GM12892 (cell line): Measurements from ENCODE around the gene SLC10A6.

Experiments
- DNase-seq: peaks from one replicate; pipeline ENCODE4 v3.0.0; 2011; ENCODE audit not compliant: insufficient read length
- FAIRE-seq: peaks from 2 replicates; lab custom pipeline; 2011; peaks lifted over from hg19 to GRCh38; lab: Jason Lieb, UNC
- POLR2A ChIP-seq: IDR thresholded peaks from 2 replicates; pipeline ENCODE4 v1.6.1; 2011; ENCODE audit warnings: low read depth, low read length, control low read depth
- POLR2AphosphoS5 ChIP-seq: IDR thresholded peaks from 2 replicates; pipeline ENCODE4 v1.6.1; 2011; ENCODE audit warnings: low read depth, low read length, control low read depth
- TAF1 ChIP-seq: IDR thresholded peaks from 2 replicates; pipeline ENCODE4 v1.6.1; 2011; ENCODE audit warnings: low read depth, mild to moderate bottlenecking, control low read depth, low read length, borderline replicate concordance

SLC10A6 gene

GRCh38 chr4:86818841-86819240, 30.3 kb downstream of the SLC10A6 start:
- FAIRE-seq (no peak), DNase-seq (no peak)
- TF ChIP-seq TAF1 (no peak), POLR2A (no peak), POLR2AphosphoS5 (no peak)

- no peak for FAIRE-seq
Measured at GRCh38 chr4:86818211-86818610, 31.0 kb downstream of the SLC10A6 start.

DNA sequence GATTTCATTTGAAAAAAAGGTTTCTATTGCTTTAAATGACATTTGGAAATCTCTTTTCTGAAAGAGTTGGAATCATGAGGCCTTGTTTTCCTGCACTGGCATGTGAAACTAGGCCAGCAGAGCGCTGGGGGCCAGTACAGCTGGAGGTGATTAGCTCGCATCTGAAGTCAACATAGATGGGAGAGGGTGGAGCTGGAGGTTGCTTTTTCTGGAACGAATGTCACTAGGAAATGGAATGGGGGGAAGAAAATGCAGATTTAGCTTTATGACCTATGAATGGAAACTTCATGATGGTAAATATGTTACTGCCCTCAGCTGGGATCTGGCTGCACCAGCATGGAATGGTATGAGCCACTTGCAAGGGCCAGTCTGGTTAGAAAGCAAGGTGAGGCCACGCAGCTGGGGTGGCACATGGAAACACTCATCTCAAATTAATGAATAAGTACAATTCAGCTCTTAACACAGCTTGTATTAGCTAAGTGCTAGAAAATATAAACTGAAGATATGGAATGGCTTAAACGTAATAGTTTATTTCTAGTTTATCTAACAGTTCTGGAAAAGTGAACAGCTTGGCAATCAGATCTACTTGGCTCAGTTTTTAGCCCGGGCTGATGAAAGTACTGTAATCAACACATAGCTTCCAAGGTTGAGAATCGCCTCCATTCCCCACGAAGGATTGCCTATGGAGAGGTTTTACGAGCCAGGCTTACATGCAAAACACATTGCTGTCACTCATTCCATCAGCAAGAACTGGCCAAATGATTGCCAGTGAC, 32.5 kb downstream of the SLC10A6 start:
- no peak for FAIRE-seq
- no peak for TF ChIP-seq TAF1
- TF ChIP-seq POLR2AphosphoS5: no peak
- TF ChIP-seq POLR2A: no peak
- no peak for DNase-seq

More at GRCh38 chr4:86818211-86818610, 31.0 kb downstream of the SLC10A6 start:
- TF ChIP-seq POLR2A (no peak), TAF1 (no peak), POLR2AphosphoS5 (no peak)
- DNase-seq: no peak

GRCh38 chr4:86815653-86816052, 33.5 kb downstream of the SLC10A6 start:
- DNase-seq (no peak), FAIRE-seq (no peak)
- no peak for TF ChIP-seq TAF1
- no peak for TF ChIP-seq POLR2A
- no peak for TF ChIP-seq POLR2AphosphoS5

GRCh38 chr4:86810847-86811246, 38.3 kb downstream of the SLC10A6 start:
- DNase-seq (no peak), FAIRE-seq (no peak)
- no peak for TF ChIP-seq POLR2AphosphoS5
- TF ChIP-seq POLR2A: no peak
- TF ChIP-seq TAF1: no peak

DNA sequence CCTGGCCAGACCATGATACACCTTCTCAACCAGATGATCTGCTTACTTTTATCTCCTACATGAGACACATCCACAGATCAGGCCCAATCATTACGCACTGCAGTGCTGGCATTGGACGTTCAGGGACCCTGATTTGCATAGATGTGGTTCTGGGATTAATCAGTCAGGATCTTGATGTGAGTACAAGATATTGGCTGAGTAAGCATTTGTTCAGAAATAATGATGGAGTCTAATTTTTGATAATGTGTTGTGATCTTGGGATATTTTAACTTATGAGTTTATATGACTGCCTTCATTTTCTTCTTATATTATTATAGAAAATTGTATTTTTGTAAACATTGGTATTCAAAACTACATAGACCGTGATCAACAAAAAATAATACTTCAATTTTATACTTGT, 39.4 kb downstream of the SLC10A6 start:
- FAIRE-seq: no peak

GRCh38 chr4:86791126-86791525, 58.1 kb downstream of the SLC10A6 start:
- DNase-seq (no peak), FAIRE-seq (no peak)

More for the DNA sequence above, 39.4 kb downstream of the SLC10A6 start:
- DNase-seq: no peak
- TF ChIP-seq POLR2AphosphoS5: no peak
- TF ChIP-seq TAF1: no peak
- no peak for TF ChIP-seq POLR2A

DNA sequence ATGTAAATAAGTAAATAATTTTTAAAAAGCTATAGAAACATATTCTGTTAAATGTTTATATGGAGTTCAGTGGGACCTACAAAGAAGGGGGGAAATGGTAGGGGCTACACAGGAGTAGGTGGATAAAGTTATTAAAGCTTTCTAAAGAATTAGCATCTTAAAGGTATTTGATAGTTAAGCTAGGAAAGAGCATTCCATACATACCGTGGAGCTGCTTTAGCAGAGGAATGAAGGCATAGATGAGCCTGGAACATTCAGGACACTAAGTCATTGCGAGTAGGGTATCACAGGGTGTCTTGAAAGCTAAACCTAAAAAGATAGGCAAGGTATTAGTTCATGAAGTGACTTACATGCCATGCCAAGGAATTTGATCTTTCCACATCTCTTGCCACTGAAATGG, 60.4 kb downstream of the SLC10A6 start:
- no peak for DNase-seq
- no peak for TF ChIP-seq POLR2A
- TF ChIP-seq TAF1: no peak
- TF ChIP-seq POLR2AphosphoS5: no peak
- no peak for FAIRE-seq

More at GRCh38 chr4:86791126-86791525, 58.1 kb downstream of the SLC10A6 start:
- TF ChIP-seq POLR2A (no peak), TAF1 (no peak), POLR2AphosphoS5 (no peak)

DNA sequence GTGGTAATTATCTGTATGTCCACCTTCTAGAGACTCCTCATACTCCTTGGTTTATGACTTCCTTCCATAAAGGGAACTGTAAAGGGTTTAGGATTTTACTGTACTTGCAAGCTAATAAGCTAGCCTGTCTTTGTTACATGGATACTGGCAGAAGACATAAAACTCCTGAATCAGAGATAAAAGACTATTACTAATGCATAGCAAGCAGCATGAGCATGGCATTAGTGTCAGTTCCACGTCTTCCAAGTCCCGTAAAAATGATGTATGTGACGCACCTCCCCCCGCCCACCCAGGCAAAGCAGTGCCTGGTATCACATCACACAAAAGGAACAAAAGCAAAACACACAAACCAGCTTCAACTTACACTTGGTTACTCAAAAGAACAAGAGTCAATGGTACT, 71.0 kb downstream of the SLC10A6 start:
- no peak for FAIRE-seq
- DNase-seq: no peak
- no peak for TF ChIP-seq TAF1
- TF ChIP-seq POLR2A: no peak
- TF ChIP-seq POLR2AphosphoS5: no peak

DNA sequence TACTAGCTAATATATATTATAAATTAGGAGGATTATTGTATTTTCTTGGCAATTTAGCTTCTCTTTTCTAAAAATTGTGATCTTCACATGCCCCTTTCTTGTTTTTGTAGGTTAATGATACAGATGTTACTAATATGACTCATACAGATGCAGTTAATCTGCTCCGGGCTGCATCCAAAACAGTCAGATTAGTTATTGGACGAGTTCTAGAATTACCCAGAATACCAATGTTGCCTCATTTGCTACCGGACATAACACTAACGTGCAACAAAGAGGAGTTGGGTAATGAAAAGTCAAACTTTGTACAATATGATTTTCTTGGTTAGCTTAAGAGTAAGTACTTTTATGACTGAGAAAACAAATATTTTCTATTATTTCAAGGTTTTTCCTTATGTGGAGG, 74.1 kb downstream of the SLC10A6 start:
- no peak for FAIRE-seq
- DNase-seq: no peak
- TF ChIP-seq POLR2A: no peak
- no peak for TF ChIP-seq POLR2AphosphoS5
- TF ChIP-seq TAF1: no peak
